Smooth muscle cell (in vitro differentiated cells): Measurements from ENCODE around the gene GRIA3. TPM values are rescaled to one million over a fixed set of nuclear protein-coding genes. Genes with fewer than 3 reads are reported as not detected.

Experiments used
- DNase-seq: peaks from one replicate; lab custom pipeline; 2025; ENCODE audit not compliant: unreplicated experiment; lab: John Stamatoyannopoulos, UW
- H2AFZ ChIP-seq: fragments of 200-600 bp; sonication (generic); 2 replicates; pipeline ENCODE4 v1.6.0; 2016; ENCODE audit warnings: antibody characterized with exemption, low read depth, mild to moderate bottlenecking
- H3F3A ChIP-seq: fragments of 200-600 bp; sonication (generic); 2 replicates; pipeline ENCODE4 v1.6.0; 2017; ENCODE audit warnings: antibody characterized with exemption, low read depth
- H3K27ac ChIP-seq: fragments of 200-600 bp; sonication (generic); 2 replicates; pipeline ENCODE4 v1.5.1; 2016; ENCODE audit warnings: low read depth, mild to moderate bottlenecking
- H3K27me3 ChIP-seq: fragments of 200-600 bp; sonication (generic); 2 replicates; pipeline ENCODE4 v1.6.1; 2016; ENCODE audit warnings: low read depth, mild to moderate bottlenecking
- H3K36me3 ChIP-seq: fragments of 200-600 bp; sonication (generic); 2 replicates; pipeline ENCODE4 v1.5.1; 2016; ENCODE audit warnings: low read depth
- H3K4me1 ChIP-seq: fragments of 200-600 bp; sonication (generic); 2 replicates; pipeline ENCODE4 v1.5.1; 2016; ENCODE audit warnings: low read depth
- H3K4me2 ChIP-seq: fragments of 200-600 bp; sonication (generic); 2 replicates; pipeline ENCODE4 v1.6.0; 2016; ENCODE audit warnings: mild to moderate bottlenecking
- H3K4me3 ChIP-seq: fragments of 200-600 bp; sonication (generic); 2 replicates; pipeline ENCODE4 v1.5.1; 2016; ENCODE audit warnings: mild to moderate bottlenecking
- H3K79me2 ChIP-seq: fragments of 200-600 bp; sonication (generic); 2 replicates; pipeline ENCODE4 v1.6.0; 2016; ENCODE audit warnings: low read depth, mild to moderate bottlenecking
- H3K9ac ChIP-seq: fragments of 200-600 bp; sonication (generic); 2 replicates; pipeline ENCODE4 v1.6.0; 2016; ENCODE audit warnings: low read depth
- H3K9me3 ChIP-seq: fragments of 200-600 bp; sonication (generic); replicated peaks from 2 replicates; pipeline ENCODE4 v1.5.1; 2016; ENCODE audit warnings: low read depth
- H4K20me1 ChIP-seq: fragments of 200-600 bp; sonication (generic); 2 replicates; pipeline ENCODE4 v1.6.0; 2016; ENCODE audit warnings: low read depth
- WGBS: methylation state at CpG from one replicate; pipeline ENCODE4 v1.1.7; 2016; ENCODE audit warnings: low lambda C conversion rate; 5-methylcytosine and 5-hydroxymethylcytosine counted together
- polyA plus RNA-seq: library from polyadenylated mRNA; unstranded; fragments of >200 nt; fragmentation: Nextera tagmentation; extraction: Ambion mirVana; gene quantifications from 2 replicates; pipeline ENCODE4 v1.2.1, GENCODE V29; 2016
- total RNA-seq: library from RNA; depleted of rRNA; stranded (reverse); fragments of >200 nt; gene quantifications from 2 replicates; pipeline ENCODE4 v1.2.3, GENCODE V29; 2014
- TF ChIP-seq, protein P1 (sequence below): fragments of 200-600 bp; sonication (generic); IDR thresholded peaks from 2 replicates; pipeline ENCODE4 v1.5.1; 2017; ENCODE audit warnings: borderline replicate concordance, mild to moderate bottlenecking, antibody characterized with exemption; ENCODE audit not compliant: insufficient read depth, poor library complexity, severe bottlenecking

Gene GRIA3
- total and polyA plus RNA-seq, 2 experiments from 2014 or later = 7.2 to 12.7 TPM

GRCh38 chrX:123313486-123313885 lies 129.4 kb downstream of the GRIA3 start:
- no peaks in the 10 kb centered on the region for H3K27me3 ChIP-seq
- no peak for DNase-seq

GRCh38 chrX:123320622-123321021 lies 136.5 kb downstream of the GRIA3 start:
- Histone ChIP-seq H3K27ac (no peak overlapping the region), H3K4me3 (no peak overlapping the region), H2AFZ (no peak overlapping the region), H3K9me3 (no peaks in the 10 kb centered on the region), H3F3A (no peaks in the 10 kb centered on the region), H3K36me3 (no peaks in the 10 kb centered on the region), H4K20me1 (no peaks in the 10 kb centered on the region), H3K9ac (no peak overlapping the region), H3K79me2 (no peaks in the 10 kb centered on the region), H3K4me2 (no peak overlapping the region), H3K4me1 (no peaks in the 10 kb centered on the region), H3K27me3 (no peaks in the 10 kb centered on the region)
- WGBS = 89% methylated on average over 4 of the region's 4 CpGs
- TF ChIP-seq, protein P1, sequence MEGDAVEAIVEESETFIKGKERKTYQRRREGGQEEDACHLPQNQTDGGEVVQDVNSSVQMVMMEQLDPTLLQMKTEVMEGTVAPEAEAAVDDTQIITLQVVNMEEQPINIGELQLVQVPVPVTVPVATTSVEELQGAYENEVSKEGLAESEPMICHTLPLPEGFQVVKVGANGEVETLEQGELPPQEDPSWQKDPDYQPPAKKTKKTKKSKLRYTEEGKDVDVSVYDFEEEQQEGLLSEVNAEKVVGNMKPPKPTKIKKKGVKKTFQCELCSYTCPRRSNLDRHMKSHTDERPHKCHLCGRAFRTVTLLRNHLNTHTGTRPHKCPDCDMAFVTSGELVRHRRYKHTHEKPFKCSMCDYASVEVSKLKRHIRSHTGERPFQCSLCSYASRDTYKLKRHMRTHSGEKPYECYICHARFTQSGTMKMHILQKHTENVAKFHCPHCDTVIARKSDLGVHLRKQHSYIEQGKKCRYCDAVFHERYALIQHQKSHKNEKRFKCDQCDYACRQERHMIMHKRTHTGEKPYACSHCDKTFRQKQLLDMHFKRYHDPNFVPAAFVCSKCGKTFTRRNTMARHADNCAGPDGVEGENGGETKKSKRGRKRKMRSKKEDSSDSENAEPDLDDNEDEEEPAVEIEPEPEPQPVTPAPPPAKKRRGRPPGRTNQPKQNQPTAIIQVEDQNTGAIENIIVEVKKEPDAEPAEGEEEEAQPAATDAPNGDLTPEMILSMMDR = no peak
- no peak for DNase-seq

More at GRCh38 chrX:123313486-123313885, 129.4 kb downstream of the GRIA3 start:
- H3K4me1 ChIP-seq = no peaks in the 10 kb centered on the region
- H3K4me2 ChIP-seq = no peak overlapping the region
- no peak overlapping the region for H2AFZ ChIP-seq
- H3K27ac ChIP-seq = no peak overlapping the region
- no peak overlapping the region for H3K9ac ChIP-seq
- H3F3A ChIP-seq = no peaks in the 10 kb centered on the region
- H3K79me2 ChIP-seq = no peaks in the 10 kb centered on the region
- H3K36me3 ChIP-seq = no peaks in the 10 kb centered on the region
- H4K20me1 ChIP-seq = no peaks in the 10 kb centered on the region
- no peaks in the 10 kb centered on the region for H3K9me3 ChIP-seq
- TF ChIP-seq, protein P1 = no peak
- no peak overlapping the region for H3K4me3 ChIP-seq

DNA sequence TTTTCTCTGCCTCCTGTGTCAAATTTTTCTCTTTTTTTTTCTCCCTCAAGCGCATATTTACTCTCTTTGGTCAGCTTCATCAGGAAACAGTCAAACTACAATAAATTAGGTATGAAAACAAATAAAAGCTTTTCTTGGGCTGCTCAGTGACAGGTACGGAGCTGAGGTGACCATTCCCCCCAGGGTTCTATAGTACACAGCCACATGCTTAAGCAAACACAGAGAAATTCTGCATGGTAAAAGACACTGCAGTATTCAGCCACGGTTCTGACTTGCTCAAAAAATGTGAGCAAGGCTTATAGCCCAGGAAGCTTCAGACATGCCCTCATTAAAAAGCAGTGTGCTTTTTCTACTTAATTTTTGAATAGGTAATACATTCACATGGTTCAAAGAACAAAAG lies 138.5 kb downstream of the GRIA3 start:
- Histone ChIP-seq H3K27me3 (no peaks in the 10 kb centered on the region), H3K27ac (no peak overlapping the region), H3F3A (no peaks in the 10 kb centered on the region), H3K9ac (no peak overlapping the region), H3K9me3 (no peaks in the 10 kb centered on the region), H3K4me1 (no peaks in the 10 kb centered on the region), H3K4me2 (no peak overlapping the region), H4K20me1 (no peaks in the 10 kb centered on the region), H3K36me3 (no peaks in the 10 kb centered on the region), H3K79me2 (no peaks in the 10 kb centered on the region), H2AFZ (no peak overlapping the region), H3K4me3 (no peak overlapping the region)
- DNase-seq = no peak
- 74% methylated on average over 3 of the region's 3 CpGs for WGBS
- TF ChIP-seq, protein P1 = no peak

- Histone ChIP-seq H3K27me3 (no peaks in the 10 kb centered on the region), H3K79me2 (no peaks in the 10 kb centered on the region), H3K4me2 (no peak overlapping the region), H4K20me1 (no peaks in the 10 kb centered on the region), H3K9me3 (no peaks in the 10 kb centered on the region), H3K4me1 (no peaks in the 10 kb centered on the region), H2AFZ (no peak overlapping the region), H3F3A (no peaks in the 10 kb centered on the region), H3K36me3 (no peaks in the 10 kb centered on the region), H3K27ac (no peak overlapping the region), H3K9ac (no peak overlapping the region), H3K4me3 (no peak overlapping the region)
- DNase-seq = no peak
- 63% methylated on average over 5 of the region's 5 CpGs for WGBS
- TF ChIP-seq, protein P1 = no peak
Measured at GRCh38 chrX:123324625-123325024, 140.5 kb downstream of the GRIA3 start.
